ENCODE measurements around the gene STX1A. TPM values are rescaled to one million over a fixed set of nuclear protein-coding genes. Genes with fewer than 3 reads are reported as not detected.

Gene STX1A
- total RNA-seq, 3 donors from 2014 or later, result 5.2 to 23.9 (median 6.1) TPM

DNA sequence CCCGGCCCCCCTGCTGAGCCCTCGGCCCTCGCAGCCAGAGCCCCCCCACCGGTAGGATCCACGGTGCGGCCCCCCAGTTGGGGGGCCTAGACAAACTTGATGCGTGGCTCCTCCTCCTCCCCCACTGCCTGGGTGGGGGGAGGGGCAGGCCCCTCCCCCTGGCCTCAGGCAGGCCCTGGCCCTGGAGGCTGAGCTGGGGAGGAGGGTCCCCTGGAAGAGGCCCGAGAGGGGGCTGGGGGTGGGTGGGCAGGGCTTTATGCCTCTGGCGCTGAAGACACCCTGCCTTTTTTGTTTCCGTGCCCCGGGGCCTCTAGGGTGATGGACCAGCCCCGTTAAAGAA is 48.2 kb downstream of the STX1A start:
- DNase-seq, result no peak
- TF ChIP-seq, protein P1, sequence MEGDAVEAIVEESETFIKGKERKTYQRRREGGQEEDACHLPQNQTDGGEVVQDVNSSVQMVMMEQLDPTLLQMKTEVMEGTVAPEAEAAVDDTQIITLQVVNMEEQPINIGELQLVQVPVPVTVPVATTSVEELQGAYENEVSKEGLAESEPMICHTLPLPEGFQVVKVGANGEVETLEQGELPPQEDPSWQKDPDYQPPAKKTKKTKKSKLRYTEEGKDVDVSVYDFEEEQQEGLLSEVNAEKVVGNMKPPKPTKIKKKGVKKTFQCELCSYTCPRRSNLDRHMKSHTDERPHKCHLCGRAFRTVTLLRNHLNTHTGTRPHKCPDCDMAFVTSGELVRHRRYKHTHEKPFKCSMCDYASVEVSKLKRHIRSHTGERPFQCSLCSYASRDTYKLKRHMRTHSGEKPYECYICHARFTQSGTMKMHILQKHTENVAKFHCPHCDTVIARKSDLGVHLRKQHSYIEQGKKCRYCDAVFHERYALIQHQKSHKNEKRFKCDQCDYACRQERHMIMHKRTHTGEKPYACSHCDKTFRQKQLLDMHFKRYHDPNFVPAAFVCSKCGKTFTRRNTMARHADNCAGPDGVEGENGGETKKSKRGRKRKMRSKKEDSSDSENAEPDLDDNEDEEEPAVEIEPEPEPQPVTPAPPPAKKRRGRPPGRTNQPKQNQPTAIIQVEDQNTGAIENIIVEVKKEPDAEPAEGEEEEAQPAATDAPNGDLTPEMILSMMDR (IDR thresholded peaks at IDR 0.05), result no peak
- H3K9me3 ChIP-seq, result no peaks in the 10 kb centered on the region
- H3K4me1 ChIP-seq (ENCODE audit: low read depth), result peaks cover 5% of the 10 kb centered on the region
- ATAC-seq, result no peak
- intact Hi-C loops (cut with DNase I, micrococcal nuclease), result loop anchor here in 1 of 2 donors (10.0 kb wide), 1 partner anchor 66 kb away; no protein-coding TSS in a partner anchor
- H3K4me3 ChIP-seq, result no peak overlapping the region
- H3K36me3 ChIP-seq (ENCODE audit: low read depth), result no peaks in the 10 kb centered on the region

DNA sequence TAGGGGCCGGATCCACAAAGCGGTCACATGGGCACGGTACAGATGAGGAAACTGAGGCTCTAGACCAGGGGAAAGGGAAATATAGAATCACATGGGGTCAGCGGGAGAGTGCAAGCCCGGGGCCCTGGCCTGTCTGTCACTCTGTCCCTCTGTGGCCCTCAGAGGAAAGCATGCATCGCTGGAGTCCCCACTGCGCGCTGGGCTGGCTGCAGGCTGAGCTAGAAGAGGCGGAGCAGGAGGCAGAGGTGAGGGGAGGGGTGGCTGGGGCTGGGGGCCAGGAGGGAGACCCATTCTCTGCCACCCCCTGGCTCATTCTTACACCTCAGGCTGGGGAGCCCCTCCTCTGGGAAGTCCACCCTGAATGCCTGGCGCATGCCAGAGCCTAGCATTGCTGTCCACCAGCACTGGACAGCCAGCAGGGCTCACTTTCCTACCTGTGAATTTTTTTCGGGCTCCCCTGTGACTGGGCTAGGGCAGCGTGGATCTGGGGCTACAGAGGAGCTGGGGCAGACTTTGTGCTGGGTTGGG is 49.5 kb downstream of the STX1A start:
- no peak overlapping the region for H3K4me3 ChIP-seq
- TF ChIP-seq, protein P1 (IDR thresholded peaks at IDR 0.05), result no peak
- intact Hi-C loops (cut with DNase I, micrococcal nuclease), result loop anchor here in 1 of 2 donors (10.0 kb wide), 1 partner anchor 65 kb away; no protein-coding TSS in a partner anchor
- DNase-seq, result no peak
- no peaks in the 10 kb centered on the region for H3K36me3 ChIP-seq (ENCODE audit: low read depth)
- H3K9me3 ChIP-seq, result no peaks in the 10 kb centered on the region
- peaks cover 5% of the 10 kb centered on the region for H3K4me1 ChIP-seq (ENCODE audit: low read depth)
- no peak for ATAC-seq

DNA sequence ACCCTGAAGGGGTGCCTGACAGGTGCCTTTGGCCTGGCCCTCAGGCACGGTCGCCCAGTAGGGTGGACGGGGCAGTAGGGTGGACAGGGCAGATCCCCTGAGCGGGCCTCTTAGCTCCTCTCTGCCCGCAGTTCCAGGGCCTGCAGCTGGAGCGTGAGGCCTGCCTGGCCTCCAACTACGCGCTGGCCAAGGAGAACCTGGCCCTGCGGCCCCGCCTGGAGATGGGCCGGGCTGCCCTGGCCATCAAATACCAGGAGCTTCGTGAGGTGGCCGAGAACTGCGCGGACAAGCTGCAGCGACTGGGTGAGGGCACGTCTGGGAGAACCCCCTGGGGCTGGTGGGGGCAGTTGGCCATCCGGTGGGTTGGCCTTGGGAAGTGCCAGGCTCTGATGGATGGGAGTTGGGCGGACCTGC is 50.2 kb downstream of the STX1A start:
- TF ChIP-seq, protein P1 (IDR thresholded peaks at IDR 0.05), result no peak
- ATAC-seq, result no peak
- no peak overlapping the region for H3K4me3 ChIP-seq
- no peaks in the 10 kb centered on the region for H3K9me3 ChIP-seq
- intact Hi-C loops (cut with DNase I, micrococcal nuclease), result no loop called here
- H3K36me3 ChIP-seq (ENCODE audit: low read depth), result no peaks in the 10 kb centered on the region
- no peak for DNase-seq
- H3K4me1 ChIP-seq (ENCODE audit: low read depth), result peaks cover 5% of the 10 kb centered on the region

DNA sequence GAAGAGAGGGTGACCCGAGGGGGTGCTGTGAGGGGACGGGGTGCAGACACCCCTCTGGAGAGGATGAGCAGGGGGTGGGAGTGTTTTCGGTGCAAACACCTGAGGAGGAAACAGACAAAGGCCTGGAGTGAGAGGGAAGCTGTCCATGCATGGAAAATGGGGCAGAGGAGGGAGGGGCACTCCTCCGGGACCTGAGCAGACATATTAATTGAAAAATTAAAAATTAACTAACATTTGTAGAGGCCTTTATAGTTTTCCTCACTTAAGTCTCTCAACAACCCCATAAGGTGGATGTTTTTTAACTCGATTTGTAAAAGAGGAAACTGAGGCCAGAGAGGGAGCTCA is 50.6 kb downstream of the STX1A start:
- Histone ChIP-seq H3K9me3 (no peaks in the 10 kb centered on the region), H3K4me1 (ENCODE audit: low read depth) (peaks cover 5% of the 10 kb centered on the region), H3K4me3 (no peak overlapping the region), H3K36me3 (ENCODE audit: low read depth) (no peaks in the 10 kb centered on the region)
- DNase-seq, result no peak
- intact Hi-C loops (cut with DNase I, micrococcal nuclease), result no loop called here
- ATAC-seq, result no peak
- TF ChIP-seq, protein P1 (IDR thresholded peaks at IDR 0.05), result no peak

DNA sequence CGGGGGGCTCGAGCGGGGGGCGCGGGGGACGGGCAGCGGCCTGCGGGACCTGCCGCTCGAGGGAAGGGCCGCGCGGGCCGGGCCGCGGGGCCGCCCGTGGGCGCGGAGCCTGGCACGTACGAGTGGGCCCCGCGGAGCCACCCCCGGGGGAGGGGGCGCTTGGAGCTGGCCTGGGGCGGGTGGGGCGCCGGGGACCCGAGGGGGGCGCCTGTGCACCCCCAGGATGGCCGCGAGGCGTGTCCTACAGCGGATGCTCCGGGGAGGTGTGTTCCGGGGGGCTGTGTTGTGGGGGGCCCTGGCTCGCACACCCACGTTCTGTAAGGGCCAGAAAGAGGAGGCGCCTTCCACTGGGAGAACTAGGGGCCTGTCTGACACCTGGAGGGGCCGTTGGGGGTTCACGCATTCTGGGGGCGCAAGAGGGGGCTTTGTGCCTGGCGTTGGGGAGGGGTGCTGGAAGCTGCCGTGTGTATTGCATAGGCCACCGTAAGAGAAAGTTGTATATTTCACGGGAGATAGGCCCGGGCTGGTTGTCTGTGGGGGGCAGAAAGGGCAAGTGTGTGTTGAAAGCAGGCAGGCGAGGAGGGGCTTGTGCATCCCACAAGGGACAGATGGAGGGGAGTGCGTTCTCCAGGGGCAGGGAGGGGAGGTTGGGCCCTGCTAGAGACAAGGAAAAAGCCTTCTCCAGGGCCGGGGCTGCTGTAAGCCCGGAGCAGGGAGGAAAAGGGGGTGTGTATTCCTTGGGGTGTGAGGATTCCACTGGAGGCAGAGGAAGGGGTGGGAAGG is 51.2 kb downstream of the STX1A start:
- intact Hi-C loops (cut with DNase I, micrococcal nuclease), result no loop called here
- ATAC-seq (no peak), DNase-seq (no peak)
- Histone ChIP-seq H3K36me3 (ENCODE audit: low read depth) (no peaks in the 10 kb centered on the region), H3K9me3 (no peaks in the 10 kb centered on the region), H3K4me3 (peak overlapping the region; percentile 17), H3K4me1 (ENCODE audit: low read depth) (peaks cover 5% of the 10 kb centered on the region)
- TF ChIP-seq, protein P1 (IDR thresholded peaks at IDR 0.05), result no peak
